Cardiac fibroblast (primary cell): ENCODE measurements around the gene CASQ2.

Experiments
- DNase-seq, 2 donors: peaks; one replicate each; pipeline versions ENCODE4 v3.0.0 to v3.0.0-alpha.2; 2010; ENCODE audit warnings: low read depth in 2 of 2
- H3K4me3 ChIP-seq, 2 donors: replicated peaks in 1 of 2; 1 replicate in 1 of 2; 2 replicates in 1 of 2; pipeline ENCODE4 v1.5.1; 2011; ENCODE audit warnings: low read depth in 2 of 2, low read length in 2 of 2, mild to moderate bottlenecking in 2 of 2, moderate library complexity in 1 of 2
- CTCF ChIP-seq: IDR thresholded peaks from one replicate; pipeline ENCODE4 v1.5.1; 2011; ENCODE audit warnings: low read depth, mild to moderate bottlenecking, low read length, inconsistent platforms

CASQ2 gene

GRCh38 chr1:115677565-115677964 lies 90.9 kb downstream of the CASQ2 start:
- DNase-seq, result no peak
- H3K4me3 ChIP-seq, result no peak overlapping the region
- TF ChIP-seq CTCF, result no peak

DNA sequence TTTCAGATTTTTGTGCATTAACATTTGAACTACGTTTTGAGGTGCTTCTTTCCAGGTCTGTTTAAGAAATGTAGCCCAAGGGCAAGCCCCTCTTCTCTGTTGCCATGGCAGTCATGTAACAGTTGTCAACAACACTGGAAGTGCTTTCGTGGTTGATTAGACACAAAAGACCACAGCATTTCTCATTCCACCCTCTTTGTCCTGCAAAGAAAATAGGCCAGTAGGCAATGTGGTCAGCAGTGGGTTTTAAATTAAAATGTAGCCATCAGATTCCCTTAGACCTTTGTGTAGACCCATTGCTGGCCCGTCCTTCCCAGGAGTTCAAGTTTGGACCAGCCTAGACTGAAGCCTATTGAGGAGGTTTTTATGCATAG lies 91.3 kb downstream of the CASQ2 start:
- DNase-seq, result peak; percentile 8 to 15
- H3K4me3 ChIP-seq, result no peak overlapping the region
- TF ChIP-seq CTCF, result no peak

GRCh38 chr1:115676498-115677181 lies 91.9 kb downstream of the CASQ2 start:
- TF ChIP-seq CTCF, result no peak
- H3K4me3 ChIP-seq, result no peak overlapping the region
- no peak for DNase-seq

- H3K4me3 ChIP-seq, result no peak overlapping the region
- DNase-seq, result no peak
- TF ChIP-seq CTCF, result no peak
Measured at GRCh38 chr1:115672224-115673009, 96.1 kb downstream of the CASQ2 start.

DNA sequence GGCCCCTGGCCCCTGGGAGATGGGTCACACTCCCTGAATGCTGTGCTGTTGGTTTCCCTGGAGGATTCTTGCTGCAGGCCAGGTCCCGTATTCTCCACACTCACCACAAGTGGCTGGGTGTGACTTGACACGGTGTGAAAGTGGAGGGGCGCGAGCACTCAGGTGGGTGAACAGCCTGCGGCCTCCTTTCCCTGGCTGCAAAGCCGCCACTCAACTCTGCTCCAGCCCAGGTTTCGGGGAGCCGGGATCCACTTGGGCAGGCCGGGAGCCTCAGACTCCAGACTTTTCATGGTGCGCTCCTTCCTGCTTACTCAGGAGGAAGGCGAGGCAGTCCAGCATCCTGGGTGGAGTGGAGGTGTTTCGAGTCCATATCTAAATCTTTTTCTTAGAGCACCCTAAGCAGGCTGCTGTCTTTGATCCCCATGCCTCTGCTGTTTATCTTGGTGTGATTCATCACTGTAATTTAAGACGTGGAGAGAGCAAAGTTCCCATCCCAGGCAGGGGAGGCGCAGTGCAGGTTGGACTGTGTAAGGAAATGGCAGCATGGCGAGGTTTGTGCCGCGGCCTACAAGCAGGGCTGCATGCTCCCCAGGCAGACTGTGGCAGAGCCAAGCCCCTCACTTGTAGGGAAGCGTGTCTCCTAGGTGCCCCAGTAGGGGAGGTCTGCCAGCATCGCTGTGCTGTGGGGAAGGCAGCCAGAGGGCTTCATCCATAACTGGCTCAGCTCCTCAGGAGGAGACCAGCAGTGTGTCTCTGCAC lies 97.2 kb downstream of the CASQ2 start:
- DNase-seq, result peak in 1 of 2 donors; percentile 15
- no peak overlapping the region for H3K4me3 ChIP-seq
- TF ChIP-seq CTCF, result no peak

GRCh38 chr1:115670476-115671175 lies 97.9 kb downstream of the CASQ2 start:
- DNase-seq, result no peak
- no peak for TF ChIP-seq CTCF
- H3K4me3 ChIP-seq, result no peak overlapping the region
